ENCODE results near the gene LRRC27.

- no peak for TF ChIP-seq CTCF (IDR thresholded peaks at IDR 0.05)
- TF ChIP-seq POLR2A (IDR thresholded peaks at IDR 0.05), result no peak
Measured at GRCh38 chr10:132400547-132401151, 68.7 kb downstream of the LRRC27 start.

Data from breast epithelium (tissue), 3 donors.